SHP77 treated with DMSO at 0.1 percent for 48 hours (cell line): ENCODE measurements around the gene B4GALT6.
"Not testable (repeated sequence)": the region's sequence is repeated elsewhere in the genome, so short reads cannot be mapped to it uniquely, and the experiment has no call there.

Experiments used
- DNase-seq: peaks from one replicate; lab custom pipeline; 2025; lab: John Stamatoyannopoulos, UW

The B4GALT6 gene, protein sequence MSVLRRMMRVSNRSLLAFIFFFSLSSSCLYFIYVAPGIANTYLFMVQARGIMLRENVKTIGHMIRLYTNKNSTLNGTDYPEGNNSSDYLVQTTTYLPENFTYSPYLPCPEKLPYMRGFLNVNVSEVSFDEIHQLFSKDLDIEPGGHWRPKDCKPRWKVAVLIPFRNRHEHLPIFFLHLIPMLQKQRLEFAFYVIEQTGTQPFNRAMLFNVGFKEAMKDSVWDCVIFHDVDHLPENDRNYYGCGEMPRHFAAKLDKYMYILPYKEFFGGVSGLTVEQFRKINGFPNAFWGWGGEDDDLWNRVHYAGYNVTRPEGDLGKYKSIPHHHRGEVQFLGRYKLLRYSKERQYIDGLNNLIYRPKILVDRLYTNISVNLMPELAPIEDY

DNA sequence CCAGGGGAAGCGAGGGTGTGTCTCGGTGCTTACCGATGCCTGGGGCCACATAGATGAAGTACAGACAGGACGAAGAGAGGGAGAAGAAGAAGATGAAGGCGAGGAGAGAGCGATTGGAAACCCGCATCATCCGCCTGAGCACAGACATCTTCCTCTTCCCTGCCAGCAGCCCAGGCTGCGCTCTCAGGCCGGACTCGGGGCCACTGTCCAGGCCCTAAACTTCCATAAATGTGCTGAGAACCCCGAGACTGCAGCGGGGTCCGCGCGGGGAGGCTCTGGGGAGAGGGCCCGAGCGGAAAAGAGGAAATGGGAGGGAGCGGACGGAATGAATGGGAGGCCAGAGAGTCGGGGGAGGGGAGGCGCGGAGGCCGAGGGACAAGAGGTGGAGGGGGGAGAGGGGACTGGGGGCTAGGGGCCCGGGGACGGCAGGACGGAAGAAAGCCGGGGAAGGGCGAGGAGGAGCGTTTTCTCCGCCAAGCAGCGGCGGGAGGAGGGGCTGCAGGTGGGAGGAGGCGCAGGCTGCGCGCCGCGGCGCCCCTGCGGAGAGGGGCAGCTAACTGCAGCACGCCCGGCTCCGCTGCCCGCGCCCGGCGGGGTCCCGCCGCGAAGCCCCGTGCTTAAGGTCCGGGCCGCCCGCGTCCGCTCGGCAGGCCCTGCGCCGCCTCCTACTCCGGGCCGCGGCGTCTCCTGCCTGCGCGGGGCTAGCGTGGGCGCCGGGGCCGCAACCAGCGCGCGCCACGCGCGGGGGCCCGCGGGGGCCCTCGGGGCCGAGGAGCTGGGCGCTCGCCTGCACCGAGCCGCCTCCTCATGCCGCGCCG, at the start of gene B4GALT6:
B4GALT6 (minus strand) TSS at position 303 of the 818 bp plus-strand sequence; CDS start at position 148, 155 bp downstream.
- DNase-seq: no peak

DNA sequence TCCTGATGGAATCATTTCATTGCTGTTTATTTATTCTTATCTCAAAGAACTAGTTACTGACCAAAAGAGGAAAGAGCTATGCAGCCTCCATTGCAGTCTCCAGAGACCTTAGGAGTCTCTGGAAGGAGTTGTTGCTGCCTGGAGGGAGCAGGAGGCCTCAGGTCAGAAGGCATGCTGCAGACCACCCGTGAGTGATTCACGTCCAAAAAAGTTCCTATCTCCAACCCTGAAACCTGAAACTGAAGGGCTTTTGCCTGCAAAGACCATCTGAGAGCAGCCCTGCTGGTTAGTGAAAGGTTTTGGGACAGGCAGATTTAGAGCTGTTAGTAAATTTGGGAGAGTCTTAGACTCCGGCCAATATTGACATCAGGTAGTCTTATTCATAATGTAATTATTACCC, 47.2 kb upstream of the B4GALT6 start:
- no peak for DNase-seq

DNA sequence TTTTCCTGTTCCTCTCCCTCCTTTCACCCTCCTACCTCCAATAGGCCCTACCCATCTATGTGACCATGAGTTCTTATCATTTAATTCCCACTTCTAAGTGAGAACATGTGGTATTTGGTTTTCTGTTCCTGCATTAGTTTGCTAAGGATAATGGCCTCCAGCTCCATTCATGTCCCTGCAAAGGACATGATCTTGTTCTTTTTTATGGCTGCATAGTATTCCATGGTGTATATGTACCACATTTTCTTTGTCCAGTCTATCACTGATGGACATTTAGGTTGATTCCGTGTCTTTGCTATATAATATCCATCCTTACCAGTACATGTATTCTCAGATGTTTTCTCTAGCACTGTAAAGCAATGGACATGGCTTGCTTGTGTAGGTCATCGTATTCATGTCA, 44.8 kb upstream of the B4GALT6 start:
- not testable (repeated sequence) for DNase-seq

DNA sequence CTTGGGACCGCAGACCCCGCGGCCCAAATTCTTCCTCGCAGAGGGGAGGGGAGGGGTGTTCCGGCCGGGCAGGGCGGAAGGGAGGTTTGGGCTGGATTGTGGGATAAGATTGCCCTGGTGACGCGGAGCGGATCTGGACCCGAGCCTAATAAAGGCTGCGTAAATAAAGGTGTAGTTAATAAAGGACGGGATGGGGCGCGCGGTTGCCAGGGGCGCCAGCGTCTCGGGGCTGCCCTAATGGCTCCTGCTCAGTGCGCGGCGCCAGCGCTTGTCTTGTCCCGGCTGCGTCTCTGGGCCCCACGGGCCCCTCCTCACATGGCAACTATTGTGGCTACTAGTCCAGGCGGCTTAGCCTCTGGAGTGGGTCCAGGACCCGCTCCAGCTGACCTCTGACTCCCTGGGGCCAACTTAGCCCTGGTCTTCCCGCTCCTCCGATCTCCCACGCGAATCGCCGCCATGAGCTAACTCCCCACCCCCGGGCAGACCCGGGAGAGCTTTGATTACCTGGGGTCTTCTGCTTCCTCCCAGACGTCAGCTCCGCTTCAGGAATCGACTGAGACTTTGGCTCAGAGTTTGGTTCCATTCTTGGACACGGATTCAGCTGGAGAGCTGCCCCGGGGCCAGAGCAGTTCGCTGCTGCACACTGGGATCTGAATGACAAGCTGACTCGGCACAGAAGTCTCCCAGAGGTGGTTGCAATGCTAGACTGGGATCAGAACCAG, 39.8 kb upstream of the B4GALT6 start:
- no peak for DNase-seq

DNA sequence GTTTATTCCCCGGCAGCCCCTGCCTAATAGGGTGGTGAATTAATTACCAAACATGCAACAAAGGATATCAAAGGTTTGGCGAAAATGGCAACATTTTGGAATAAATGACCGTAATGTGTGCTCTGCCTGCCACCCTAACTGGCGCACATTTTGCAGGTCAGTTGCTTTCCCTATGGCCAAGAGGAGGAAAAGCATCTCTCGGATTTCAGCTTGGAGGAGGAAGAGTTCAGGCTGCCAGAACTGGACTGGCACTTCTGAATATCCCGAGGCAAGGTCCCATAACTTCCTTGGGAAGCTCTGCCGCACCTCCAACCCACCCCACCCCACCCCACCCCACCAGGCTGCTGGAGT, 39.2 kb upstream of the B4GALT6 start:
- DNase-seq: no peak

DNA sequence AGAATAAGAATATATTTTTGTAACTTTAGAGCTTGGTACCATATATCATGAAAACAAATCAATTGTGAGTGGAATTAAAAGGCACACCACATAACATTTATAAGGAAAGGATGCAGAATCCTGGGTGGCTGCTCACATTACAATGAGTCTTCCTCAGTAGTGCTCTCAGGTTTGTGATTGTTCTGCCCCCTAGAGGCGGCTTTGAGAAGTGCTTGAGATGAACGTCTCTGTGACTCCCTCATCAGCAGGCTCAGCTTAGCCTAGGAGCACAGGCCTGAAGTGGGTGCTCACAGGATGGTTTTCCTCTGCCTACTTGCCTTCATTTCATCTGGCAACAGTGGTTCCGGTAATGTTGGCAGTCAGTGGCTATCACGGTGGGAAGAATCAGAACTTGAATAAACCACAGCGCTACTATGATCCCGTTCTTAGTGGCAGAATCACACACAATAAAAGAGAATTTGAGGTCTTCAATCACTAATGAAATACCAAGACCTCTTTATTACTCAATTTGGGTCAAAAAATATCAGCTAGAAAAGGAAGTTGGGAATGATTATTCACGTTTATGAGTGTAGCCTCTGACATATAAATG, 38.1 kb upstream of the B4GALT6 start:
- peak; percentile 83 for DNase-seq

DNA sequence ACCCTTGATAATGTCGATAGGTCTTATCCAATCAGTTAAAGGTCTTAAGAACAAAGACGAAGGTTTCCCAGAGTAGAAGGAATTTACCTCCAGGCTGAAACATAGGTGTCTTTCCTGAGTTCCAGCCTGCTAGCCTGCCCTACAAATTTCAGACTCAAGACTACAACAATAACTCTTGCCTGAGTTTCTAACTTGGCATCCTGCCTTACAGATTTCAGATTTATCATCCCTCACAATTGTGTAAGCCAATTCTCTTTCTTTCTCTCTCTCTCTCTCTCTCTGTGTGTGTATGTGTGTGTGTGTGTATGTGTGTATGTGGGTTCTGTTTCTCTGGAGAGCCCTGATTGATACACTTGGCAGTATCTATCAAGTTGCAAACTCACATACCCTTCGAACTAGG, 37.2 kb upstream of the B4GALT6 start:
- no peak for DNase-seq

DNA sequence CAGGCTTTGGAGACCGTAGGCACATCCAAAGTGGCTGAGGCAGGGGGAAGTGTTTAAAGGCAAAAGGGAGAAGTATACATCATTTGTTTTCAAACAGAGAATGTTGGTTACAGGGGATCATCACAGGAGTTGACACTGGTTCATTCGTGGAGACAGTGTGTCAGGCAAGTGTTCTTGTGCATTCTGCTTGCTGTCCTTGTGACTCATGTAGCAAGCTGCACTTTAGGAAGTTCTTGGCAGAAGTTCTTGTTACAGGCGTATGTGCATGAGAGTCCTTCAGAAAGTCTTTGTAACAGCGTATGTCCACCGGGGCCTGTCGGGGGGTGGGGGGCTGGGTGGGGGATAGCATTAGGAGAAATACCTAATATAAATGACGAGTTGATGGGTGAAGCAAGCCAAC, 36.5 kb upstream of the B4GALT6 start:
- no peak for DNase-seq

DNA sequence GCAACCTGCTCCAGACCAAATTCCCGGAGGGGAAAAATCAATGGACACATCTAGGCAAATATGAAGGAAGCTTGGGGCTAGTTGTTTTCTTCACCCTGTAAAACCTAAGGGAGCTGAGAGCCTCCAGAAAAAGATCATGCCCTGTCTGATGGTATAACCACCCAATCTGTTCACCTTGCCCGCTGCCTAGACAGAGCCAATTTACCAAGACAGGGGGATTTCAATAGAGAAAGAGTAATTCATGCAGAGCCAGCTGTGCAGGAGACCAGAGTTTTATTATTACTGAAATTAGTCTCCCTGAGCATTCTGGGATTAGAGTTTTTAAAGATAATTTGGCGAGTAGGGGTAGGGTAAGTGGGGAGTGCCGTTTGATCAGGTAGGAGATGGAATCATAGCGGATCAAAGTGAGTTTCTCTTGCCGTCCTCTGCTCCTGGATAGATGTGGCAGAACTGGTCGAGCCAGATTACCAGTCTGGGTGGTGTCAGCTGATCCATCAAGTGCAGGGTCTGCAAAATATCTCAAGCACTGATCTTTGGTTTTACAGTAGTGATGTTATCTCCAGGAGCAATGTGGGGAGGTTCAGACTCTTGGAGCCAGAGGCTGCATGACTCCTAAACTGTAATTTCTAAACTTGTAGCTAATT, 35.1 kb upstream of the B4GALT6 start:
- DNase-seq: no peak

DNA sequence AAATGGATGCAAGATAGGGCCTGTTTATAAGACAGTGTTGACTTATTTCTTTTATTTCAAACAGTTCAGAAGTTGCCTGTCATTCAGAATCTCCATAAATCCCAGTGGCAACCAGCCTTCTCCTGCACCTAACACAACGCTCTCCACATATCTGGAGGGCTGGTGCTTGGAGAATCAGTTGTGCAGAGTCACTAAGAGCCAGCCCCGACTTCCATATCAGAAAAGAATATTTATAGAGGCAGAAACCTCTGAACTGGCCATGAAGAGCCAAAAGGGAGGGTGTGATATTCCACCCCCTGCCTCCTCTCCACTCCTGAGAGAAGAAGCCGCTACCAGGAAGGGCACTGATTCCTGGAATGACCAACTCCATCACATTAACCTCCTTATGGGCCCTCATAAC, 34.0 kb upstream of the B4GALT6 start:
- DNase-seq: no peak

DNA sequence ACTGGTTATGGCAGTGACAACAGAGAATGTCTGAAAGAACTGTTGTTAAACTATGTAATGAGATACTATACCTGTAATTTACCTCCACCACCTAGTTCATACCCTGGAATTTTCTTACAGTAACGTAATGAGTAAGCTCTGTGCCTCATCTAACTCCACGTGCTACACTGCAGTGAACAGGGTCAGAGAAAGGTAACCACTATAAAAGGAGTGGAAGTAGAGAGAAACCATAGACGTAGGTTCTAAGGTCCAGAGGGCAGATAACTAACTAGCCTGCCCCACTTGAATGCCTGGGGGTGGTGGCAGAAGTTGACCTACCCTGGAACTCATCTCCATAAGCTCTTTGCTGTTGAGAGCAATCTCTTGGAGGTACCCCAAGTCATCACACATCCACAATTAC, 32.0 kb upstream of the B4GALT6 start:
- DNase-seq: no peak

DNA sequence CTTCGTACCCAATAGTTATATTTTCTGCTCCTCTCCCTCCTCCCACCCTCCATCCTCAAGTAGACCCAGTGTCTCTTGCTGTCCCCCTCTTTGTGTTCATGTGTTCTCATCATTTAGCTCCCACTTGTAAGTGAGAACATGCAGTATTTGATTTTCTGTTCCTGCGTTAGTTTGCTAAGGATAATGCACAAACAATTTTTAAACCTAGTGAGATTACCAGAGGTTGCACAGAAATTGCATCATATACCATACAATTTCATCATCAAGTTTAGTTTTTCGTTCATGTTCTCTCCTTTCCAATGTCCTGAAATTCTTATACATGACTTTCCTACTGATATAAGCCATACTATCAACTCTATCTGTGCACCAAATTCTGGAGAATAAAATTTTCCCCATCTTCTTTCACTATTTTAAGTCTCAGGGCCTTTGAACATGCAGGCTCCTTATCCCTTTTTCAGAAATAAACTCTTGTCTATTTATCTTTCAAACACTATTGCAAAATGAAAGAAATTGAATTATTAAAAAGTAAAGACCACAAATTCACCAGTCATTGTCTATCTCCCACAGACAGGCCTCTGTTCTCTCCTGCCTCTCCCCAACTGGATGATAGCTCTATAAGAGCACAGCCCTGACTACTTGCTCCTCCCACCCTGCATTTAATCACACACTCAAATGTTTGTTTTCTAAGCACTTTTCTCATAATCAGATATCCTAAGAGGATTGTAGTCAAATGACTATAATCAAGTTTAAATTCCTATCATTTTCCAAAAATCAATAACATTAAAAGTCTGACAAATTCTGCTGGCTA, 27.2 kb upstream of the B4GALT6 start:
- DNase-seq: no peak

DNA sequence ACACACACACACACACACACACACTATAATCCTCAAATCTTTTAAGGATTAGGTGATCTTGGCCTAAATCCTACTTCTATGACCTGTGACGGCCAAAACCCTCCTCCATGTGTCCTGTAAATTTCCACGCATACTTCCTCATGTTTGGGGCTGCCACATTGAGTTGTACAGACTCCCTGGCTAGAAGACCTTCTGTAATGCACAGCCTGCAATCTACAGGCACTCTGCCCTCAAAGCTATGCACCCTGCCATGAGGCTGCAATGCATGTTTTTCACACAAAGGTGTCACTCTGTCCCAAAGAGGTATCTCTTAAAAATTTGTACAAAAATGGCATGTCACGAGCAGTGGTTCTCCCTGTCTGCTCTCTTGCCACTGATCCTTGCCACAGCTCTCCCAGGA, 26.4 kb upstream of the B4GALT6 start:
- DNase-seq: no peak

DNA sequence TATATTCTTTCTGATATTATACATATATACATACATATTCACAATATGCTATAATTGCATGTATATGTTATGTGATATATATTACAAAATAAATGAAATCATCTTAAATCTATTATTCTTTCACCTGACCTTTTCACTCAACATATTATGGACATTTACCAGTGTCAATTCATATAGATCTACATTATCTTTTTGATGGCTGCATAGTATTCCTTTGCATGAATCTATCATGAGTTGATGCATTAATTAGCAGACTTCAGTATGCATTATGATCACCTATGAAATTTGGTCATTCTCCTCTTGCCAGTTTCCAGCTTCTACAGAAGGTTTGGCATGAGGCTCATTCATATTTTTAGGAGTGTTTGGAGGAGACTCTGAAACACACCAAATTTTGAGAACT, 23.4 kb upstream of the B4GALT6 start:
- DNase-seq: no peak

DNA sequence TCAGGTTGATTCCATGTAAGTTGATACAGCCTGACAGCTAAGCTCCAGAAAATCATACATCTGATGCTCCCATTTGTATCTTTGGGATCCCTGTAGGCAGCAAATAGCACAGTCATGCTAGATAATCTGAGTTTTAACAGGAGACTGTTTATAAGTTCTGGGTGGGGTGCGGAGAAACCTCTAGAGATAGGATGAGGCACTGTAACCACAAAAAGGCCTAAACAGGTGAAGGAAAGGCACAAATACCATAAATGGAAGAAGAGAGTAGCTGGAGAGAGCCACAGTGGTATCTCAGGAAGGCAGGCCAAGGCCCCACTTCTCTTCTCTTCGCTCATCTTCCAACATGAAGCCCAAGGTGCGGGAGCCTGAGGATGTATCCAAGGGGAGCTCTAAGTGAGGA, 18.1 kb upstream of the B4GALT6 start:
- DNase-seq: no peak

DNA sequence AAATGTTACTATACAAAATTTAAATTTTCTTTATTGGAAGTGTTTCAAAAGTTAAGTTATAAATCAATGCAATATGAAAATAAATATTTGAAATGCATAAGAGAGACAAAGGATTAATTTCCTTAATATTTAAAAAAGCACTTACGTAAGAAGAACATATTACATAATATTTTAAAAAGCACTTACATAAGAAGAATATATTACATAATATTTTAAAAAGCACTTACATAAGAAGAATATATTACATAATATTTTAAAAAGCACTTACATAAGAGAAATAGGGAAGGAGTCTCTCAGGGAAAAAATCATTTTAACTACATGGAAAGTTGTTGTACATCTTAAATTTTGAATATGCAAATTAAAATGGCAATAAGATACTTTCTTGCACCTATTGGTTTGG, 17.4 kb upstream of the B4GALT6 start:
- DNase-seq: no peak

DNA sequence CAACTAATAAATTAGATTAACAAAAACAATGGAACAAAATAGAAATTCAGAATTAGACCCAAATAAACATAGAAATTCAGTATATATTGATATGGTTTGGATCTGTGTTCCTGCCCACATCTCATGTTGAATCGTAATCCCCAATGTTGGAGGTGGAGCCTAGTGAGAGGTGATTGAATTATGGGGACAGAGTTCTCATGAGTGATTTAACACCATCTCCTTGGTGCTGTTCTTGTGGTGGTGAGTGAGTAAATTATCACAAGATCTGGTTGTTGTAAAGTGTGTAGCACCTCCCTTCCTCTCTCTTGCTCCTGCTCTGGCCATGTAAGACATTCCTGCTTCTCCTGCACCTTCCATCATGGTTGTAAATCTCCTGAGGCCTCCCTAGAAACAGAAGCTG, 16.6 kb upstream of the B4GALT6 start:
- no peak for DNase-seq

DNA sequence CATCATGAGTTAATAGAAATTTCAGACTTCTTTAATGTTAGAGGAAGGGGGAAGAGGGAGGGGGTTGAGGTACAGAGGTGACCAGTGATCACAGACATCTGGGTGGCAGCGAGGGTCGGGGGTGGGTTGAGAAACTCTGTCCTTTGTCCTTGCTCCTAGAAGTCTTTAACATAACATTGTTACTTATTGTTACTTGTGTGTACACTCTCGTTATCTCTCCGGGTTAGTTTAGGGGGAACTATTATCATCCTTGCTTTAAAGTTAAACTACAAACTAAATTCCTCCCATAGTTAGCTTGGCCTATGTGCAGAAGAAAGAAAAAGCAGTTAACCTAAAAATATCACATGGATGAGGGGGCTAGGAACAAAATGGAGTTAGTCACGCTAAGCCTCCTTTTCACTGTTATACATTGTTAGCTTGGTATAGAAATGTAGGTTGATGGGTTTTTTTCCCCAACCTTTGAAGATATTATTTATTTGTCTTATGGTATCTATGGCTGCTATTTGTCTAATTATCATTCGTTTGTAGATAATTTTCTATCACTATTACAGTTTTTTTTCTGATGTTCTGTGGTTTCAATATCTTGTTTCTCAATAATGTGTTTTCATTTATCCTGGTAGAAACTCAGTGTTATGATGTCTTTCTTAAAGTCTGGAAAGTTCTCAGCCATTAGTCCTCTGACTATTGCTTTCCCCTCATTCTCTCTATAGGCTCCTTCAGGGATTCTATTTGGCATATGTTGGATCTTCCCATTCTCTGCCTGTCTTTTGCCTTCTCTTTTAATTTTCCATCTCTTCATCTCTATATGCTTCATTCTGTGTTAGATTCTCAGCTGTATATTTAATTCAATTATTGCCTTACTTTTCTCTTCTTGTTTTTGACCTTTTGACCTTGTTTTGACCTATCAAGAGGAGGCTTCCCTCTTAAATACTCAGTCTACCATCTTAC, 13.2 kb upstream of the B4GALT6 start:
- DNase-seq: no peak

DNA sequence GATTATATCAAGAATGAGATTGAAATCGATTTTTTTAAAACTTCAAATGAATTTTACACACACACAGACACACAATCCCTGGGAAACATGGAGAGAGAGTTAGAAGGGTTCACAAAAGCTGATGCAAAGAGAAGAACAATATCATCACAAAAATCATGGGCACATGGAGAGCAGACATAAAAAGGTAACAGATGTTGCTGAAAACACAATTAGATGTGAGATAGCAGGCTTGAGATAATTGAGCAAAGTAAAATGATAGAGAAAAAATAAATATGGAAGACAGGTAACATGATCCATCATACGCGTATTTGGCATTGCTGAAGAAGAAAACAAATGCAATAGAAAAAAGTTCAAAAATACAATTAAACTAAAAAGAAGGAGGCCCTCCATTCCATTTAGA, 11.6 kb upstream of the B4GALT6 start:
- no peak for DNase-seq

DNA sequence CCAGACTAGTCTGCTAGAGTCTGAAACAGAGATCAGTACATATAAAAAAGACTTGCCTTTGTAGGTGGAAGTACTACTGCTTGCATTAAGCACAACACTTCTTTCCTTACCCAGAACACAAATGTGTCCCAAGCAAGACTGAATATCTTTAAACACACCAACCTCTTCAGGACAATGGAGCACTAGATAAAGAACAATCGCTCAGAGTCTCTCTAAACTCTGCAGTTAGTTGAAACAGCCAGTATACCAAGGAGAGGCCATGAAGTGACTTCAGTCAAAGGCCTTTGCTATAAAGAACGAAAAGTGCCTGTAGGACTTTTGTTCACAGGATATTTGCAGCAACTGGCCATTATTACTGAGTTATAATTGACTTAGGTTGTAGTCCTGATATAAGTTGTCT, 9.9 kb upstream of the B4GALT6 start:
- DNase-seq: no peak
